HG02798 (cell line): ENCODE results near the gene RBM4.
"Not testable (repeated sequence)": the region's sequence is repeated elsewhere in the genome, so short reads cannot be mapped to it uniquely, and the experiment has no call there.

ENCODE experiments used
- ATAC-seq: cut with Tn5 transposase; IDR thresholded peaks from one replicate; pipeline ENCODE4 v1.9.1; 2021; ENCODE audit warnings: mild to moderate bottlenecking; ENCODE audit not compliant: unreplicated experiment, poor library complexity

Gene RBM4

DNA sequence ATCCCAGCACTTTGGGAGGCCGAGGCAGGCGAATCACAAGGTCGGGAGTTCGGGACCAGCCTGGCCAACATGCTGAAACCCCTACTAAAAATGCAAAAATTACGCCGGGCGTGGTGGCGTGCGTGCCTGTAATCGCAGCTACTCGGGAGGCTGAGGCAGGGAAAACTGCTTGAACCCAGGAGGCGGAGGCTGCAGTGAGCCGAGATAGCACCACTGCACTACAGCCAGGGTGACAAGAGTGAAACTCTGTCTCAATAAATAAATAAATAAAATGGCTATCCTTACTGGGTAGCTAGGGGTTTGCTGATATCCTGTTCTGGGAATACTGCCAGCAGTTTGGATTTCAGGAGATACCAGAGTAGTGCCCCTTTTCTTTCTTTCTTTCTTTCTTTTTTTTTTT is 24.4 kb upstream of the RBM4 start:
- no peak for ATAC-seq

DNA sequence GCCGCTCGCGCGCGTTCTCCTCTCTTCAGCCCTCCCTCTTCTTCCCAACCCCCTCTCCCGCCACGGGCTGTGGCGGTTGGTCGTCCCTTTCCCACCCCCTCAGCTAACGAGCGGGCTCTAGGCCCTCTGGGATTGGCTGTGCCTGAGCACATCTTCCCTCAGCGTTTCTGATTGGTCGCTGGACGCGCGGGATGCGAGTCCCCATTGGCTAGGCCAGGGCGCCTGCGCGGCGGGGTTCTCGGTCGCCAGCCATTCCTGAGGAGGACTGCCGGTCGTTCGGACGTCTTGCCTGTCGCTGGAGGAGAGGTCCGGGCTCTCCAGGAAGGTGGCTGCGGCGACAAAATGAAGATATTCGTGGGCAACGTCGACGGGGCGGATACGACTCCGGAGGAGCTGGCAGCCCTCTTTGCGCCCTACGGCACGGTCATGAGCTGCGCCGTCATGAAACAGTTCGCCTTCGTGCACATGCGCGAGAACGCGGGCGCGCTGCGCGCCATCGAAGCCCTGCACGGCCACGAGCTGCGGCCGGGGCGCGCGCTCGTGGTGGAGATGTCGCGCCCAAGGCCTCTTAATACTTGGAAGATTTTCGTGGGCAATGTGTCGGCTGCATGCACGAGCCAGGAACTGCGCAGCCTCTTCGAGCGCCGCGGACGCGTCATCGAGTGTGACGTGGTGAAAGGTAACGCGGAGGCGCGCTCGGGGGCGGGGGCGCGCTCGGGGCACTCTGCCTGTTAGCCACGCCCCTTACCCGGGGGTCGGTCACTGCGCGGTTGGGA is 21.9 kb upstream of the RBM4 start, which contains the start of gene RBM14:
Gene RBM14, plus strand, starts transcription at position 252 of the 776 bp plus-strand sequence. Its CDS starts 91 bp downstream, at position 343.
- peak; percentile 96 for ATAC-seq

DNA sequence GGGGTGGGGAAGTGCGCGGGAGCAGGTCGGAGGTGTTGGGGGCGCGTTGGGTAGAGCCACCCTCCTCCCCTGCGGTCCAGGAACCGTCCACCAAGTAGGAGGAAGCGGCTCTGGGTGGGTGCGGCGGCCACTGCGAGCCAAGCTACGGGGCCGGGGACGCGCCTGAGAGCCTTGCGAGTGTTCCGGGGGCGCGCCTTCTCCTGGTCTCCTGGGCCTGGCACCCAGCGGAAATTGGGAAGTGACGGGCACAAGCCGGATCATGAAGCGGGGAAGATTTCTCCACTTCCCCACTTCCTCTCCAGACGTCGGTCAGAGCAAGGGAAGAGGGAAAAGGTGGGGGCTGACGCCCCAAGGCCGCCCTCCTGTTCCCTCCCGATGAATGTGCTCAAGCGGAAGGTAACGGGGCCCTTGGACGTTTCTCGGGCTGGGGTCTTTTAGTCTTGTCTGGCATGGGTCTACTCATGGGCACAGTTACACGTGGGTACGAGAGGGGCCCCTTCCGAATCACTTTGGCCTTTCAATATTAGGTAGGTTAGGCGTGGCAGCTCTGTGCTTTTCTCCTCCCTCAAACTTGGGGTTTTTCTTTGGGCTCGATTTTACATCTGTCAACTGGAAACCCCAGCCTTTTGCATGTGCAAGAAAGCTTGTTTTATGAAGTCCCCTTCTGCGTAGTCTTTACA is 21.2 kb upstream of the RBM4 start:
- ATAC-seq, result no peak

DNA sequence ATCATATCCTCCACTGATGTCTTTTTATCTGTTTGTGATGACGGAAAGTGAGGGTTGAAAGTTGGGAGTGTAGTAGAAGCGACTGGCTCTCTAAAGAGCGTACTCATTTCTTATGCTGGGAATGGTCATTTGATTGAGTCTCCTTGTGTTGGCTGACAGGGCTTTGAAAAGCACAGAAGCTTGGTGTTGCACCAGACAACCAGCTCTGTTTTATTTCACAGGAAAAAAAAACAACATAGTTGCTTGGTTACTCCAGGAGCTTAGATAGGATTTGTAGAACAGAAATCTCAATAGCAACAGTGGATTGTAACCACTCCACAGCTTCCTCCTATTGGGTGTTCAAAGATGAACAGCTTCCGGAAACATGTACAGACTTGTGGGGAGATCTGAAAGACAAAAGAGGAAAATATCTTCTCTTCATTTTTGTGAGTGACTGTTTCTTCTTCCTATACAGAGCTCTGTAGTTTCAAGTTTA is 19.4 kb upstream of the RBM4 start:
- ATAC-seq, result no peak

DNA sequence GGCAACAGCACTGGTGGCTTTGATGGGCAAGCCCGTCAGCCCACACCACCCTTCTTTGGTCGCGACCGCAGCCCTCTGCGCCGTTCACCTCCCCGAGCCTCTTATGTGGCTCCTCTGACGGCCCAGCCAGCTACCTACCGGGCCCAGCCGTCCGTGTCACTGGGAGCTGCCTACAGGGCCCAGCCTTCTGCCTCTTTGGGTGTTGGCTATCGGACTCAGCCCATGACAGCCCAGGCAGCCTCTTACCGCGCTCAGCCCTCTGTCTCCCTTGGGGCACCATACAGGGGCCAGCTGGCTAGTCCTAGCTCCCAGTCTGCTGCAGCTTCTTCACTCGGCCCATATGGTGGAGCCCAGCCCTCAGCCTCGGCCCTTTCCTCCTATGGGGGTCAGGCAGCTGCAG is 14.1 kb upstream of the RBM4 start:
- no peak for ATAC-seq

DNA sequence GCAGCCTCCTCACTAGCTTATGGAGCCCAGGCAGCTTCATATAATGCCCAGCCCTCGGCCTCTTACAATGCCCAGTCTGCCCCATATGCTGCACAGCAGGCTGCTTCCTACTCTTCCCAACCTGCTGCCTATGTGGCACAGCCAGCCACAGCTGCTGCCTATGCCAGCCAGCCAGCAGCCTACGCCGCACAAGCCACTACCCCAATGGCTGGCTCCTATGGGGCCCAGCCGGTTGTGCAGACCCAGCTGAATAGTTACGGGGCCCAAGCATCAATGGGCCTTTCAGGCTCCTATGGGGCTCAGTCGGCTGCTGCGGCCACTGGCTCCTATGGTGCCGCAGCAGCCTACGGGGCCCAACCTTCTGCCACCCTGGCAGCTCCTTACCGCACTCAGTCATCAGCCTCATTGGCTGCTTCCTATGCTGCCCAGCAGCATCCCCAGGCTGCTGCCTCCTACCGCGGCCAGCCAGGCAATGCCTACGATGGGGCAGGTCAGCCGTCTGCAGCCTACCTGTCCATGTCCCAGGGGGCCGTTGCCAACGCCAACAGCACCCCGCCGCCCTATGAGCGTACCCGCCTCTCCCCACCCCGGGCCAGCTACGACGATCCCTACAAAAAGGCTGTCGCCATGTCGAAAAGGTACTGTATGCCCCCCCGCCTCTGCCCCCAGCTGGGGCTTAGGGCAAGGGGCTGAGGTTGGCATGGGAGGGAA is 13.3 kb upstream of the RBM4 start:
- no peak for ATAC-seq

DNA sequence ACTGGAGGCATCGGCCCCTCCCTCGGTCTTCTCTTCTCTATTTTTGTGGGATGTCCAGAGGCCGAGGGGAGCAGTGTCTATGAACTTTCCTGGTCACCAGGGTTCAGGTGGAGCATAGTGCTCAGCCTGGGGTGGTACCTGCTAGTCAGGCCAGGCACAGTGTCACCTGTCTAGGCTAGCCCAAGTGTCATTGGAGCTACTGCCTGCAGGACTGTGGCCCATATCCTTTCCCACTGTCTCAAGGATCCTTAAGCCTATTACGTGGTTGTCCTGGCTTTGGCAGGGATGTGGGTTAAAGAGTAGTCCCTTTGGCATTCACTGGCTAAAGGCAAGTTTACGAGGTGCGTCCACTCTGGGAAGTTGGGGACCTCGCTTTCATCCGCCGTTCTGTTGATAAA is 12.8 kb upstream of the RBM4 start:
- ATAC-seq, result no peak

DNA sequence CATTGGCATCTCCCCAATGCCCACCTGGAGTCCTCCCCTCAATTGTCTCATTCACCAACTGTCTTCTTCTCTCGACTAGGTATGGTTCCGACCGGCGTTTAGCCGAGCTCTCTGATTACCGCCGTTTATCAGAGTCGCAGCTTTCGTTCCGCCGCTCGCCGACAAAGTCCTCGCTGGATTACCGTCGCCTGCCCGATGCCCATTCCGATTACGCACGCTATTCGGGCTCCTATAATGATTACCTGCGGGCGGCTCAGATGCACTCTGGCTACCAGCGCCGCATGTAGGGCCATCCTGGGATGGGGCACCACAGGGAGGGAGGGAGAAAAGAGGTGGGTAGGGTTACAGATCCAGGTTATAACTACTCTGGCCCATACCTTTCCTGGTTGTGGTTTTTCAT is 12.1 kb upstream of the RBM4 start:
- no peak for ATAC-seq

DNA sequence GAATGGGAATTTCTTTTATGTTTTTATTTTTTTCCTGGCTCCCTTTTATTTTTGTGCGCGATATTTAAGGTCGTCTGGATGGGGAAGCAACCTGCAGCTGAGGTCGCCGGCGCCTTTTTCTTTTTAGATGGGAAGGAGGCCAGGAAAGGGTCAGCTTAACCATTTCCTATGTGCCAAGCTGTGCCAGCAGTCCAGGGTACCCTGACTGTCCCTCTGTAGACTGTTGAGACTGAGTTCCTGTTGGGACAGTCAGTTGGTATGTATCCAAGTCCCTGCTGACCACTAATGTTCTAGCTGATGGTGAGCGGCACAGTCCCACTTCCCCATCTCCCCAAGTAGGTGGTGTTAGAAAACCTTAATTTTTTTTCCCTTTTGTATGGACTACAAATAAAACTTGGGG is 11.6 kb upstream of the RBM4 start:
- no peak for ATAC-seq

DNA sequence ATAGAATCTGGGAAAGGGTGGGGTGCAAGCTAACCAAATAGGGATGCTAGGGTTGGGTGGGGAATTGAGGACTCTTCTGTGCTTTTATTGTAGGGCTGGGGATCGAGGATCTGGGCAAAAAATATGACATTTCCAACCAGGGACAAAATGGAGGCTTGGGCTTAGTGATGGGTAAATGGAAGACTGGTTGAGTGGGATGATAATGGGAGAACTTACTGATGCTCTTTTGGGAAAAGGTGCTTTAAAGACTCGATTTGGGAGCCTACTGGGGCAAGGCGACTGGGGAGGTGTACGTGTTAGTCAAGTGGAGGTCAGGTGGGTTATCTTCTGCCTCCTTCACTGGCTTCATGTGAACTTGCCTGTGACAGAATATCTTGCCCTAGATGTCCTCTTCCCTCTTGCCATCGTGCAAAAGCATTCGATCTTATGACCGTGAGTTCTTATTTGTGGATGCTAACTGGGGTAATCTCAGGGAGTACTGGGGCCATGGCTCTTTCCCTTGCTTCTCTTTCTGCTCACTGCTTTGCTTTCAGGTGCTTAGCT is 10.4 kb upstream of the RBM4 start:
- ATAC-seq, result no peak

DNA sequence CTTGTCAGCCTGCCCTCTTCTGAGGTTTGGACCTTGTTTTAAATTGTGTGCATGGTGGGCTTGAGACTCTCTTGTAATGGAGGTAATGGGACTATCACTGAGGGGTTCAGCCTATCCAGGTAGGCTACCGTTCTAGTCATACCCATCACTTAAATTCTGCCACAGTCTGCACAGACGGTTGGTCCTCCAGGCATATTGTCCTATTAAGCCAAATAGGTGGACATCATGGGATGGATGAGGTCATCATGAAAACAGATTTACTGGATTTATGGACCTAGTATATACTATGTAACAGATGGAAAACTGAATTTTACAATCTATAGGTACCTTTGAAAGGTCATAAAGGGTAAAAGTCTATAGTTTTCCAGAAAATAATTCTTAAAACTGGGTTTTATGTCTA is 9.1 kb upstream of the RBM4 start:
- no peak for ATAC-seq

DNA sequence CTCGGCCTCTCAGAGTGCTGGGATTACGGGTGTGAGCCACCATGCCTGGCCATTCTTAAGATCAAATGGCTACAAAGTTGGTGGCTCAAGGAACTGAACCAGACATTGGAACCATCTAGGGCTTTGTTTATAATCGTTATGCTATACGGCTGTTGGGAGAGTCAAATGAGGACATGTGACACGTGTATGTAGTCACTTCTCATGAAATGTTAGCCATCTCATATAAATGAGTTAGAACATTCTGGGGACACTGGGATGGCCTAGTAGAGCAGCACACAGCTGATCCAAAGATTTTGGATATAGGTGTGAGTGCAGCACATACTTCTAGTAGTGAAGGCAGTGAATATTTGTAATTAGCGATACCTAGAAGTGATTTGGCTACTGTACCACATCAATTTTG is 6.6 kb upstream of the RBM4 start:
- ATAC-seq, result no peak

DNA sequence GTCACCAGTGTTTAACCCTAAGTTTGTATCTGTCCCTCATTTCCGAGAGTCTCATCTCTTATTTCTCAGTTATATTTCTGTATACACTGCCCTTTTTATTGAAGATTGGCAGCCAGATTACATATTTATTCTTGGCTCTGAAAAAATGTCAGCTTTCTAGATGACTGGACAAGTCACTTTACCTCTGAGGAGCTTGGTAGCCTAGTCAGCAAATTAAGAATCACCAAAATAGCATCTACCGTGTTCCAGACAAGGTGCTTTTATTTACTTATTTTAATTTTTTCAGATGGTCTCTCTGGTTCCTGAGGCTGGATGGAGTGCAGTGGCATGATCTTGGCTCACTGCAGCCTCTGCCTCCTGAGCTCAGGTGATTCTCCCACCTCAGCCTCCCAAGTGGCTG is 5.6 kb upstream of the RBM4 start:
- no peak for ATAC-seq

DNA sequence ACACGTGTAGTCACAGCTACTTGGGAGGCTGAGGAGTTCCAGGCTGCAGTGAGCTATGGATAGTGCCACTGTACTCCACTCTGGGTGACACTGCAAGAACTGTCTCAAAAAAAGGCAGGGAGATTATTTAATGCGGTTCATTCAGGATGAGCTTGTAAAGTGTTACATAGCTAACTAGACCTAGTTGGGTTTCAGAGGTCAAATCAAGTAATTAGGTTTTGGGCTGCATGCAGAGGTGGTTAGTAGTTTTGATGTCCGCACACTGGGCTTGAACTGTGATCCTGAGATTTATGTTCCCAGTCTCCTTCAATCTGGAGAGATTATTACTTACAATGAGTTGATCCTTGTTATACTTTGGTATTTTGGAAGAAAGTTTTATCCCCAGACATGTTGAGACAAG is 2.1 kb upstream of the RBM4 start:
- ATAC-seq, result no peak

DNA sequence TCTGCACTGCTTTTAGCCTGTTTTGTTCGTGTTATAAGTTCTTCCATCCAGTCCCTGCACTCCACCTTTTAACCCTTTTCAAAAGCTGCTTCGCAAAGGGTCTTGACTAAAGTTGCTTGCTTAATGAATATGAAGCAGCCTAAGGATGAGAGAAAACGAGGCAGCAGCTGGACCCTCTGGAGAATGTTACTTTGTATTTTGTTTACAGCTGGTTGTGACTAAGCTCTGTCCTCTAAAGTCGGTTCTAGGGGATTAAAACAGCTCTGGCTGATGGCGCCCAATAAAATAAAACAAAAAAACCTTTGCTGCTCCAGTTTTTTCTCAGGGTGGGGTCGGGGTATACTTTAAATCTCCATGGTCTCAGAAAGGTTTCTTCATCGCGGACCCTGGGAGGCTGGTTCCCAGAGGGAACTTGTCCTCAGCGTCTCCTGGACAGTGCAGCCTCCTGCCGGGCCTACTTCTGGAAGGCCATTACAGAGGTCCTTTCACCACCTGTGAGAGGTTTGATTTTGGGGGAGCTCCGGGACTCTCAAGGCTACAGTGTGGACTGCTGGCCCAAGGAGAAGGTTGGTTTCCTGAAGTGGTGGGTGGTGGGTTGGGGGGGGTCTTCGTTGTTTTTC is 836 bp upstream of the RBM4 start:
- no peak for ATAC-seq

DNA sequence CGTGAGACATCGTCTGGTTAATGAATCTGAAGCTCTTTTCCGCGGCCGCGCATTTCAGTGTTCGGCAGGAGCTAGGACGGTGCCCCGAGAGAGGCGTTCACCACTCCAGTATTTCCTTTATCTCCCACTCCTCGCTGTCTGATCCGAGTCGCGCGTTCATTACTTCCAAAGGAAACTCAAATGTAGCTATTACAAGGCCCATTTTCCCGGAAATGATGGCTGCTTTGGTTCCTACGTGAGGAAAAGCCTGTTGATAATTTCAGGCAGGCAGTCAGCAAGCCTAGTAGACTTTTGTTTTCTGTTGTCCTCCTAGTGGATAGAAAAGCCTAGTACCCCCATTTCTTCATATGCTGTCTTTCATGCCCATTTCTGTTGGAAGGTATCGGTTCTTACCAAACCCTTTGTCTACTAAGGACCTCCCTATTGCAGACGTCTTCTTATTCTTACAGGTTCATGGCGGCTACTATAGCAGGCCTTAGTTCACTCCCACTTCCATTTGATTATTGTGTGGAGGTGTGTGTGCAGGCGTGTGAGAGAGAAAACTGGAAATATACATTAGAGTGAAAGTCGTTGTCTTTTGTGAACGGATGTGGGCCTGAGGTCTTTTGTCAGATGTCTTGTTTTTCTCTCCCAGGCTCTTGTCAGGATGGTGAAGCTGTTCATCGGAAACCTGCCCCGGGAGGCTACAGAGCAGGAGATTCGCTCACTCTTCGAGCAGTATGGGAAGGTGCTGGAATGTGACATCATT is 737 bp downstream of the RBM4 start:
- no peak for ATAC-seq

DNA sequence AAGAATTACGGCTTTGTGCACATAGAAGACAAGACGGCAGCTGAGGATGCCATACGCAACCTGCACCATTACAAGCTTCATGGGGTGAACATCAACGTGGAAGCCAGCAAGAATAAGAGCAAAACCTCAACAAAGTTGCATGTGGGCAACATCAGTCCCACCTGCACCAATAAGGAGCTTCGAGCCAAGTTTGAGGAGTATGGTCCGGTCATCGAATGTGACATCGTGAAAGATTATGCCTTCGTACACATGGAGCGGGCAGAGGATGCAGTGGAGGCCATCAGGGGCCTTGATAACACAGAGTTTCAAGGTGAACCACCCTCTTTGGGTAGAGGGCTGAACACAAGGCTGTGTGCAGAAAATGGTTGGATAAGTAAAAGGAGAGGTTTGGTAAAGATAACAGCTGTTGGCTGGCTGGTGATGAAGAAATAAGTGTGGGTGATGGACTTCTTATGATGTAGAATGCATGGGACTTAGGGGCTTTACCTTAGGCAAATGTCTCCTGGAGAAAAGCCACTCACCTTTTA is 1.4 kb downstream of the RBM4 start:
- not testable (repeated sequence) for ATAC-seq

DNA sequence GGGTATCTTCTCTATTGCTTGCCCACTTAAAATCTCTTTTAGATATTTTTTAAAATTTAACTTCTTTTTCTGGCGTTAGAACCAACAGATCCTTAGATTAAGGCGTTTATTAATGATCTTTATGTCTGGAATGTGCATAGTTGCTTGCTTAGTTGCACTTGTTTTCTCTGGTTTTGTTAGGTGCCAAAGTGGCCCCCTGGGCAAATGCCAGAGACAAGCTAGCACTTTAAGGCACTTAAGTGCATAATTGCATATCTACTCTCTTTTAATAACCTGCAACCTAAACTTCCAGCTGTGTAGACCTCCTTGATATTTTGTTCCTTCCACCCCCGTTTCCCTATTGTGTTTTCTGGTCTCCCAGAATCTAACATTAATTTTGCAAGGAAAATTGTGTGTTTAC is 3.3 kb downstream of the RBM4 start:
- no peak for ATAC-seq

DNA sequence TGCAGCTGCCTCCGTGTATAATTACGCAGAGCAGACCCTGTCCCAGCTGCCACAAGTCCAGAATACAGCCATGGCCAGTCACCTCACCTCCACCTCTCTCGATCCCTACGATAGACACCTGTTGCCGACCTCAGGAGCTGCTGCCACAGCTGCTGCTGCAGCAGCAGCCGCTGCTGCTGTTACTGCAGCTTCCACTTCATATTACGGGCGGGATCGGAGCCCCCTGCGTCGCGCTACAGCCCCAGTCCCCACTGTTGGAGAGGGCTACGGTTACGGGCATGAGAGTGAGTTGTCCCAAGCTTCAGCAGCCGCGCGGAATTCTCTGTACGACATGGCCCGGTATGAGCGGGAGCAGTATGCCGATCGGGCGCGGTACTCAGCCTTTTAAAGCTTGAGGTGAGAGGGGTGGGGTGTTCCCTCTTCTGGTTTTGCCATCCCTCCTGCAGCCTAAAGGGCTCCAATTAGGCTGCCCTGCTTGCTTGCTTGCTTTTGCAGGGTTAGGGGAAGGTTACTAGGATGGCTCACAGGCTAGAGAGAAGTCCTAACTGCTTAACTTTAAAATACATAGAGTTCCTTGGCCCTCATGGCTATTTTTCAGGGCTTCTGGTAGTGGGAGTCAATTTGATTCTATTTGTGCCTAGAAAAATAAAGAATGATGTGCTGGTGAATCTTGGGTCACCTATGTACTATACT is 5.4 kb downstream of the RBM4 start:
- ATAC-seq, result no peak
